GM12874 (cell line): ENCODE results near the gene FAM156A.

ENCODE experiments used
- CTCF ChIP-seq: IDR thresholded peaks from 2 replicates; pipeline ENCODE4 v1.5.1; 2011; ENCODE audit warnings: low read depth, mild to moderate bottlenecking, control low read depth, low read length, moderate library complexity; ENCODE audit not compliant: insufficient read depth

Gene FAM156A

GRCh38 chrX:52979993-52980392 lies 21.7 kb upstream of the FAM156A start:
- TF ChIP-seq CTCF: no peak

GRCh38 chrX:52979568-52979967 lies 21.2 kb upstream of the FAM156A start:
- TF ChIP-seq CTCF: no peak

GRCh38 chrX:52977953-52978352 lies 19.6 kb upstream of the FAM156A start:
- TF ChIP-seq CTCF: no peak

- TF ChIP-seq CTCF: peak; percentile 66
Observed at GRCh38 chrX:52934704-52935469, 23.4 kb downstream of the FAM156A start.

GRCh38 chrX:52933976-52934703 lies 24.2 kb downstream of the FAM156A start:
- no peak for TF ChIP-seq CTCF

- no peak for TF ChIP-seq CTCF
Observed at GRCh38 chrX:52933213-52933612, 25.1 kb downstream of the FAM156A start.

GRCh38 chrX:52923781-52924241 lies 34.5 kb downstream of the FAM156A start:
- no peak for TF ChIP-seq CTCF
